Vagina (tissue), 2 donors: ENCODE measurements around the gene GPR35. TPM values are rescaled to one million over a fixed set of nuclear protein-coding genes. Genes with fewer than 3 reads are reported as not detected.

Source experiments
- DNase-seq, 2 donors: peaks; one replicate each; pipeline ENCODE4 v3.0.0-alpha.2; 2017; ENCODE audit errors: extremely low spot score in 2 of 2
- H3K27ac ChIP-seq: fragments of 200-600 bp; sonication (generic); one replicate; pipeline ENCODE4 v1.5.1; 2019
- H3K27me3 ChIP-seq: fragments of 200-600 bp; sonication (generic); one replicate; pipeline ENCODE4 v1.5.1; 2019
- H3K36me3 ChIP-seq, 2 donors: fragments of 200-600 bp; sonication (generic); one replicate each; pipeline ENCODE4 v1.5.1; 2017 to 2019
- H3K4me1 ChIP-seq: fragments of 200-600 bp; sonication (generic); one replicate; pipeline ENCODE4 v1.5.1; 2019
- H3K4me3 ChIP-seq, 2 donors: fragments of 200-600 bp; sonication (generic); 1 replicate in 1 of 2; 2 replicates in 1 of 2; pipeline ENCODE4 v1.5.1; 2016 to 2019
- H3K9me3 ChIP-seq: fragments of 200-600 bp; sonication (generic); one replicate; pipeline ENCODE4 v1.5.1; 2019
- POLR2A ChIP-seq, 2 donors: fragments of 450-650 bp; IDR thresholded peaks; one replicate each; pipeline ENCODE4 v1.6.1; 2017; ENCODE audit warnings: antibody characterized with exemption in 2 of 2, mild to moderate bottlenecking in 2 of 2, moderate library complexity in 2 of 2
- POLR2AphosphoS5 ChIP-seq, 2 donors: sonication (generic); formaldehyde crosslinking; IDR thresholded peaks; one replicate each; pipeline ENCODE4 v1.9.0; 2017; ENCODE audit warnings: antibody characterized with exemption in 2 of 2, mild to moderate bottlenecking in 2 of 2, low read depth in 1 of 2; ENCODE audit not compliant: insufficient read depth in 1 of 2
- intact Hi-C: fragments of 100-400 bp; cut with DNase I; formaldehyde crosslinking; loops from one replicate; pipeline ENCODE4 v1.15.1; 2023
- total RNA-seq: library from RNA; depleted of rRNA; stranded (reverse); fragments of >200 nt; gene quantifications from one replicate; pipeline ENCODE4 v1.2.3, GENCODE V29; 2016
- TF ChIP-seq, protein P1 (sequence below), 3 experiments: fragments of 450-650 bp in 2 of 3; fragments of 200-600 bp in 1 of 3; sonication (generic) in 1 of 3; IDR thresholded peaks; one replicate each; pipeline ENCODE4 v1.5.1; 2017 to 2019; ENCODE audit warnings: antibody characterized with exemption in 3 of 3, mild to moderate bottlenecking in 2 of 3, moderate library complexity in 2 of 3

The GPR35 gene
- total RNA-seq, 1 donor from 2014 or later, result 3.9 TPM

DNA sequence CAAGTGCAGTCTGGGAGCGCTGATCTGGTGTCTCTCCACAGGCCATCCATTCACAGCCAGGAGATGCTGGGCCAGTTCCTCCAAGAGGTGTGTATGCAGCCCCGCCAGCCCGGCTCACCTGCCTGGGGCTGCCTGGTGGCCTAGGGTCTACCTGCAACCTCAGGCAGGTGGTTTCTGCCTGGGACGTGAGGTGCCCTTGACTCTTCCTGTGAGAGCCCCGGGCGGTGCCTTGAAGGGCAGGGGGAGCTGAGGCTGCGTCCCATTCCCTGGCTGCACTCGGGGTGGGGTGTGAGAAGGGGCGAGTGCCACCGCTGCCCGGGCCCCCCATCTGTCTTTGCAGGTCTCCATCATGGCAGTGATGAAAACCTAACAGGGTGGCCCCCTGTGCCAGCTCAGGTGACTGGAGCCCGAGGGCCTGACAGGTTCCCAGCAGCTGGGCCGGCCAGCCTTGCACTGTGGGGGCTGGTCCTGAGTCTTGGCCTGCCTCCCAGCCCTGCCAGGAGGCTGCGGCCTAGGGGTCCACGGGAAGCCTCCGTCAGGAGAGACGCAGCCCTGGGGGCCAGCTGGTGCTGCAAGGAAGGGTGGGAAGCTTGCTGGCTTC is 26.9 kb upstream of the GPR35 start:
- Histone ChIP-seq H3K9me3 (no peaks in the 10 kb centered on the region), H3K27me3 (no peaks in the 10 kb centered on the region), H3K4me1 (no peaks in the 10 kb centered on the region), H3K4me3 (no peak overlapping the region), H3K36me3 (peaks cover 0 to 3% of the 10 kb centered on the region in 2 donors), H3K27ac (no peak overlapping the region)
- TF ChIP-seq POLR2AphosphoS5 (IDR thresholded peaks at IDR 0.05; ENCODE audit: insufficient read depth in 1 of 2, low read depth in 1 of 2), result no peak
- TF ChIP-seq POLR2A (IDR thresholded peaks at IDR 0.05), result no peak
- TF ChIP-seq, protein P1, sequence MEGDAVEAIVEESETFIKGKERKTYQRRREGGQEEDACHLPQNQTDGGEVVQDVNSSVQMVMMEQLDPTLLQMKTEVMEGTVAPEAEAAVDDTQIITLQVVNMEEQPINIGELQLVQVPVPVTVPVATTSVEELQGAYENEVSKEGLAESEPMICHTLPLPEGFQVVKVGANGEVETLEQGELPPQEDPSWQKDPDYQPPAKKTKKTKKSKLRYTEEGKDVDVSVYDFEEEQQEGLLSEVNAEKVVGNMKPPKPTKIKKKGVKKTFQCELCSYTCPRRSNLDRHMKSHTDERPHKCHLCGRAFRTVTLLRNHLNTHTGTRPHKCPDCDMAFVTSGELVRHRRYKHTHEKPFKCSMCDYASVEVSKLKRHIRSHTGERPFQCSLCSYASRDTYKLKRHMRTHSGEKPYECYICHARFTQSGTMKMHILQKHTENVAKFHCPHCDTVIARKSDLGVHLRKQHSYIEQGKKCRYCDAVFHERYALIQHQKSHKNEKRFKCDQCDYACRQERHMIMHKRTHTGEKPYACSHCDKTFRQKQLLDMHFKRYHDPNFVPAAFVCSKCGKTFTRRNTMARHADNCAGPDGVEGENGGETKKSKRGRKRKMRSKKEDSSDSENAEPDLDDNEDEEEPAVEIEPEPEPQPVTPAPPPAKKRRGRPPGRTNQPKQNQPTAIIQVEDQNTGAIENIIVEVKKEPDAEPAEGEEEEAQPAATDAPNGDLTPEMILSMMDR (IDR thresholded peaks at IDR 0.05), result no peak
- intact Hi-C loops, result no loop called here
- no peak for DNase-seq

DNA sequence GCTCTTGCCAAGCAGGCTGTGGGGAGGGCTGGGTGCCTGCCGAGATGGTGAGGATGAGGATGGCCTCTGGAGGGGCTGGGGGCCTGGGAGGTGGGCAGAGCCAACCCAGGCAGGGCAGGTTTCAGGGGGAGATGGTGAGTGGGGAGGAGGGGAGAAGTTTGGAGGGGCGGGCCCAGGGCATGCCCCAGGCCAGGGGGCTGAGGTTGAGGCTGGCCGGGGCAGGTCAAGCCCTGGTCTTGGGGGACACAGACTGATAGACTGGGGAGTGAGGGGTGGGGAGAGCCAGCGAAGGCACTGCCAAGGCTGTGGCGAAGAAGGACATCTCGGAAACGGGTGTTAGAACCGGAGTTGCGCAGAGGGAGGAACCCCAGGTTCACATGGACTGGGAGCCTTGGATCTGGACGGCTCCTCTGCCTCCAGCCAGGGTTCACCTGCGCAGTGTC is 26.1 kb upstream of the GPR35 start:
- intact Hi-C loops, result no loop called here
- Histone ChIP-seq H3K4me1 (no peaks in the 10 kb centered on the region), H3K9me3 (no peaks in the 10 kb centered on the region), H3K27ac (no peak overlapping the region), H3K4me3 (no peak overlapping the region), H3K27me3 (no peaks in the 10 kb centered on the region), H3K36me3 (peaks cover 0 to 3% of the 10 kb centered on the region in 2 donors)
- TF ChIP-seq POLR2A (IDR thresholded peaks at IDR 0.05), result no peak
- TF ChIP-seq POLR2AphosphoS5 (IDR thresholded peaks at IDR 0.05; ENCODE audit: insufficient read depth in 1 of 2, low read depth in 1 of 2), result no peak
- TF ChIP-seq, protein P1 (IDR thresholded peaks at IDR 0.05), result no peak
- DNase-seq, result no peak

DNA sequence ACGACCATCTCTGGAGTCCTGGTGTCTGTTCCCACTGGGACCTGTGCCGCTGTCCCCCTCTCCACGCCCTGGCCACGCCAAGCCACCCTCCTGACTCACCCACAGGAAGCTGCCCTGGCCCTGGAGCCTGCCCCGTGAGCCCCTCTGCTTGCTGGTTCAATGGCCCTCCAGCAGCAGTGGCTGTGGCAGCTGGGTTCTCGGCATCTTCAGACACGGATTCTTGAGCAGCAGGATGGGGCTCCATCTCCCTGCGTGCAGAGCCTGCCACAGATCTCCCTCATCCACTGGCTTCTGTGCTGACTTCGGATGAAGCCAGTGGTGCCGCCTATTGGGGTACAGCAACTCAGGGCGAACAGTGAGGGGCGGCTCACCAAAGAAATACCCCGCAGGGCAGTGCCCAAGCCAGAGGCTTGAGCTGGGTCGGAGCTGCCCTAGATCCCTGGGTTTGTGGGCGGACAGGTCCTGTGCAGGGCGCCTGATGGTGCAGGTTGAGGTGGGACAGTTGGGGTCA is 24.8 kb upstream of the GPR35 start:
- H3K4me3 ChIP-seq, result no peak overlapping the region
- no peaks in the 10 kb centered on the region for H3K27me3 ChIP-seq
- DNase-seq, result no peak
- H3K4me1 ChIP-seq, result no peaks in the 10 kb centered on the region
- H3K36me3 ChIP-seq, result peaks cover 0 to 3% of the 10 kb centered on the region in 2 donors
- no peak for TF ChIP-seq POLR2AphosphoS5 (IDR thresholded peaks at IDR 0.05; ENCODE audit: insufficient read depth in 1 of 2, low read depth in 1 of 2)
- TF ChIP-seq, protein P1 (IDR thresholded peaks at IDR 0.05), result no peak
- TF ChIP-seq POLR2A (IDR thresholded peaks at IDR 0.05), result no peak
- H3K27ac ChIP-seq, result no peak overlapping the region
- no peaks in the 10 kb centered on the region for H3K9me3 ChIP-seq
- intact Hi-C loops, result no loop called here

DNA sequence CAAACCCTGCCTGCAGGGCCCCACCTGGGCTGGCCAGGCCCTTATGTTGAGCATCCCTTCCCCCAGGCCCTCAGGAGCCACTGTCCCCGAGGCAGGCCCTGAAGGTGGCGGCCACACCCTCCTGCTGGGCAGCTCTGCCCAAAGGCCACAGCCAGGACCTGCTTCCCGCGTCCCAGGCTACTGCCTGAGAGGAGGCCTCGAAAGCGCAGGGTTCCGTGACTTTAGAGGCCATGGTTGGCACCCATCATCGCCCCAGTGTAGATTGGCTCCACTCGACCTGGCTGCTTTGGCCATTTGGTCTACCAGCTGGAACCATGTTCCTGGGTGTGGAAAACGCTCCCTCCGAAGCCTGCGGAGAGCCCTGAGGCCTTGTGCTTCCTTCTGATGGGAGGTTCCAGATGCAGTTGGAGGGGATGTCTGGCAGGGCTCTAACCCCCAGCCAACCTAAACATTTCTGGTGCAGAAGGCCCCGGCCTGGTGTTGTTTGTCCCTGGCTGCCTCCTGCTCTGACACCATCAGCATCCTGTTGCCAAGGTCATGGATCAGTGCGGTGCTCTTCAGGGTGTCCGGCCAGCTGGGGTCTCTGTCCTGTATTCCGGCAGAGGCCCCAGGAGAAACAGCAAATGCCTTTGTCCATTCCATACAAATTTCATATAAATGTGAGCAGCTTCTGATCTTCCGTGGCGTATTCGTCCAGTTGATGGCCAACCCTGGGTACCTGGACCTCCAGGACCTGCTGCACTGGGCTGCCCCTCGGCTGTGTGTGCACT is 24.0 kb upstream of the GPR35 start:
- H3K9me3 ChIP-seq, result no peaks in the 10 kb centered on the region
- no peak overlapping the region for H3K27ac ChIP-seq
- intact Hi-C loops, result no loop called here
- DNase-seq, result no peak
- H3K36me3 ChIP-seq, result peaks cover 0 to 3% of the 10 kb centered on the region in 2 donors
- H3K4me3 ChIP-seq, result no peak overlapping the region
- no peaks in the 10 kb centered on the region for H3K27me3 ChIP-seq
- TF ChIP-seq, protein P1 (IDR thresholded peaks at IDR 0.05), result no peak
- no peak for TF ChIP-seq POLR2AphosphoS5 (IDR thresholded peaks at IDR 0.05; ENCODE audit: insufficient read depth in 1 of 2, low read depth in 1 of 2)
- no peak for TF ChIP-seq POLR2A (IDR thresholded peaks at IDR 0.05)
- no peaks in the 10 kb centered on the region for H3K4me1 ChIP-seq

DNA sequence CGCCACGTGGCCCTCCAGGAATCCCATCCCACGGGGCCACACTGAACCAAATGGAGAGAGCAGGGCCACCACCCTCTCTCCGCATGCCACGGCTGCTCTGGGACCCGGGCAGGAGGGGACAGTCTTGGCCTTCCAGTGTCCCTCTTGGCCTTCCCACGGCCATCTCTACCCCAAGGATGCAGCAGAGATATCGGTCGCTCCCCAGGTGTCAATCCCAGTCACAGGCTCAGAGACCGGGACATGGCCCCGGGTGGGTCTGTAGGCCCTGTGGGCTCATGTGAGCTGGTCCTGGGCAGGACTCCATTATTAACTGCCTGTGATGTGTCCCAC is 23.5 kb upstream of the GPR35 start:
- DNase-seq, result no peak
- peaks cover 0 to 3% of the 10 kb centered on the region in 2 donors for H3K36me3 ChIP-seq
- TF ChIP-seq, protein P1 (IDR thresholded peaks at IDR 0.05), result no peak
- TF ChIP-seq POLR2AphosphoS5 (IDR thresholded peaks at IDR 0.05; ENCODE audit: insufficient read depth in 1 of 2, low read depth in 1 of 2), result no peak
- TF ChIP-seq POLR2A (IDR thresholded peaks at IDR 0.05), result no peak
- H3K9me3 ChIP-seq, result no peaks in the 10 kb centered on the region
- intact Hi-C loops, result no loop called here
- H3K4me3 ChIP-seq, result no peak overlapping the region
- H3K4me1 ChIP-seq, result no peaks in the 10 kb centered on the region
- H3K27ac ChIP-seq, result no peak overlapping the region
- no peaks in the 10 kb centered on the region for H3K27me3 ChIP-seq
